Coronary artery (tissue), 2 donors: ENCODE measurements around the gene SMG6.

Source experiments
- DNase-seq: peaks from one replicate; pipeline ENCODE4 v3.0.0-alpha.2; 2017; ENCODE audit warnings: low spot score
- H3K27ac ChIP-seq, 2 donors: fragments of 200-600 bp; sonication (generic); one replicate each; pipeline ENCODE4 v1.5.1; 2016 to 2019
- H3K4me3 ChIP-seq: fragments of 200-600 bp; sonication (generic); 2 replicates; pipeline ENCODE4 v1.5.1; 2016; ENCODE audit warnings: mild to moderate bottlenecking, moderate library complexity
- TF ChIP-seq, protein P1 (sequence below): fragments of 200-600 bp; sonication (generic); IDR thresholded peaks from one replicate; pipeline ENCODE4 v1.5.1; 2019; ENCODE audit warnings: antibody characterized with exemption

Gene SMG6

GRCh38 chr17:2157081-2157480 lies 146.5 kb downstream of the SMG6 start:
- no peak for DNase-seq
- Histone ChIP-seq H3K27ac (peak overlapping the region; percentile 12 to 53), H3K4me3 (no peak overlapping the region)
- TF ChIP-seq, protein P1, sequence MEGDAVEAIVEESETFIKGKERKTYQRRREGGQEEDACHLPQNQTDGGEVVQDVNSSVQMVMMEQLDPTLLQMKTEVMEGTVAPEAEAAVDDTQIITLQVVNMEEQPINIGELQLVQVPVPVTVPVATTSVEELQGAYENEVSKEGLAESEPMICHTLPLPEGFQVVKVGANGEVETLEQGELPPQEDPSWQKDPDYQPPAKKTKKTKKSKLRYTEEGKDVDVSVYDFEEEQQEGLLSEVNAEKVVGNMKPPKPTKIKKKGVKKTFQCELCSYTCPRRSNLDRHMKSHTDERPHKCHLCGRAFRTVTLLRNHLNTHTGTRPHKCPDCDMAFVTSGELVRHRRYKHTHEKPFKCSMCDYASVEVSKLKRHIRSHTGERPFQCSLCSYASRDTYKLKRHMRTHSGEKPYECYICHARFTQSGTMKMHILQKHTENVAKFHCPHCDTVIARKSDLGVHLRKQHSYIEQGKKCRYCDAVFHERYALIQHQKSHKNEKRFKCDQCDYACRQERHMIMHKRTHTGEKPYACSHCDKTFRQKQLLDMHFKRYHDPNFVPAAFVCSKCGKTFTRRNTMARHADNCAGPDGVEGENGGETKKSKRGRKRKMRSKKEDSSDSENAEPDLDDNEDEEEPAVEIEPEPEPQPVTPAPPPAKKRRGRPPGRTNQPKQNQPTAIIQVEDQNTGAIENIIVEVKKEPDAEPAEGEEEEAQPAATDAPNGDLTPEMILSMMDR: no peak

- Histone ChIP-seq H3K4me3 (no peak overlapping the region), H3K27ac (peak overlapping the region in 1 of 2 donors; percentile 53)
- TF ChIP-seq, protein P1: no peak
- no peak for DNase-seq
Observed at GRCh38 chr17:2156666-2157065, 146.9 kb downstream of the SMG6 start.

DNA sequence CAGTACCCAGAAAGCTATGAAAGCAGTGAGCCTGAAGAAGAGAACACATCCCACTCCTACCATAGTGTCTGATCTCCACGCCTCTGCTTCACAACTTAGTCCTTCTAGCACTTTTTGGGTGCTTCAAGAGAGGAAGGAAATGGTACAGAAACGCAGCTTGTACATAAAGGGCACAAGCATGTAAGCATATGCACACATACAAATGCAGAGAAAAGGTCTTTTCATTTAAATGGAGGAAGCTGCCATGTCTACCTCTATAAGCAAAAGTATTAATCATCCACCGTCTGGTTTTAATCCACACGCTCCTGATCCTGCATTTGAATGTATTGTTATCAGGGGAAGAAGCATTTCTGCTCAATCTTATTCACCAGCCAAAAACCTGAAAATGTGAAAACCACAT lies 148.0 kb downstream of the SMG6 start:
- TF ChIP-seq, protein P1: no peak
- H3K4me3 ChIP-seq: no peak overlapping the region
- no peak for DNase-seq
- H3K27ac ChIP-seq: no peak overlapping the region

DNA sequence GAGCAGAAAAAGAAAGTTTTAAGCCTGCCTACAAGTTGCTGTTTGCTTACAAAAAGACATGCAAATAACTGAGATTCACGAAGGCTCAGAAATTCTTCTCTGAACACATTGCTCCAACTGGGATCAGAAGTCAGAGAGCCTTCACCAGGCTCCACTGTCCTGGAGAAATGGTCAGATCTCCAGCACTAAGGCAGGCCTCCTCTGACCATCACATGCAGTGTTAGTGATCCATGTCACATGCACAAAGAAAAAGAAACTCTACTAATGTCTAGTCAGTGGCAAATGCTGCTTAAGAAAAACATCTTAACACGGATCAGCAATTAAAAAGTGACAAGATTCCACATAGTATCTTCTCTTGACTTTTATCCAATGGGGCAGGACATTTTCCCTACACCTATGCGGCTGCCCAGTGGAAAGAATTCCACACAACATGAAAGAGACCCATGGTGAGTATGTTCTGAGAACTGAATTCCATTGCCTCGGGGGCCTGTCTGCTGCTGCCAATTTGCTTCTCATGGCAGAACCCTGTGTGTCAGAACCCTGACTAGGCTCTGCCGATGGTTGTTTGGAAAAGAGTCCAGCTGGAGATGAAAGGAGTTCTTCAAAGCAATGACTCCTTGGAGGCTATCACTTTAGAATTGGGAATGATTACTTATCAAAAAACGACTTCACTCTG lies 152.1 kb downstream of the SMG6 start:
- H3K4me3 ChIP-seq: no peak overlapping the region
- H3K27ac ChIP-seq: no peak overlapping the region
- TF ChIP-seq, protein P1: no peak
- peak; percentile 31 for DNase-seq

DNA sequence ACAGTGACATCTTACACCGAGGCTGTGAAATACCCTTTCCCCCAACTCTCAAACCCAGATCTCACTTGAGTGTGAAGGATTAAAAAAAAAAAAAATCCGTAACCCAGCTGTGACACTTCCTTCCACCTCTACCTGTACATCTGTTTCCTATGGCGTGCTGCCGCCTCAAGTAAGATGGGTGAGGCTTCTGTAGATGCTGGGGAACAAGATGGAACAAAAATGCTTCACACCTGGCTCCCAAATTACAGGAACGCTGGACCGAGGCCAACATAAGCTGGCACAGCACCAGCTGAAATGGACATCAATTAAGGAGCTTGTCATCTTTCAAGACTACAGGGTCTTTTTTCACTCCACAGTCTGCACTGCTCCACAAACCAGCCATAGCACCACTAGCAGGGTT lies 152.8 kb downstream of the SMG6 start:
- Histone ChIP-seq H3K27ac (no peak overlapping the region), H3K4me3 (no peak overlapping the region)
- TF ChIP-seq, protein P1: no peak
- DNase-seq: peak; percentile 56

- TF ChIP-seq, protein P1: no peak
- Histone ChIP-seq H3K27ac (no peak overlapping the region), H3K4me3 (no peak overlapping the region)
- no peak for DNase-seq
Observed at GRCh38 chr17:2149934-2150333, 153.7 kb downstream of the SMG6 start.

DNA sequence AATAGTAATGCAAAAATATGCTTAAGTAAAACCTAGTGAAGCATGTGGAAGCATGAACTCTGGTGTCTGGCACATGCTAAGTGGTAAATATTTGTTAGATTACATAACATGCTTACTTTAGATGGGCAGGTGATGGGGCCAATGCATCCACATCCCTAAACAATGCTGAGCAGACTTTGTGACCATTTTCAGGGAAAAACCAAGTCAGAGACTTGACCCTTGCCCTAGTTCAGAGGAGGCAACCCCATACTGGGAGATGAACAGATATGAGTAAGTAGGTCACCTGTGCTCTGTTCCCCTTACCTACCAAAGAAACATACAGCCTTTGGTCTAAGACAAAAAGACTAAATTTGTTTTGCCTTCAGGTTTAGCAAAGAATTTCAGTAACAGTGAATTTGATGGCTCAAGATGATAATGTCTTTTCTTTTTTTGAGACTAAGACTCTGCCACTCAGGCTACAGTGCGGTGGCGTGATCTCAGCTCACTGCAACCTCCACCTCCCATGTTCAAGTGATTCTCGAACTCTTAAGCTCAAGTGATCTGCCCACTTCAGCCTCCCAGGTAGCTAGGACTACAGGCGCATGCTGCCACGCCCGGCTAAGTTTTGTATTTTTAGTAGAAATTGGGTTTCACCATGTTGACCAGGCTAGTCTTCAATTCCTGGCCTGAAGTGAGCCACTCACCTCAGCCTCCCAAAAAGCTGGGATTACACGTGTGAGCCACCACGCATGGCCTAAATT lies 157.3 kb downstream of the SMG6 start:
- TF ChIP-seq, protein P1: no peak
- Histone ChIP-seq H3K27ac (no peak overlapping the region), H3K4me3 (no peak overlapping the region)
- no peak for DNase-seq
